Ovary (tissue), 3 donors: ENCODE measurements around the gene ANTXR1.

Experiments
- CTCF ChIP-seq, 3 donors: fragments of 450-650 bp in 2 of 3; fragments of 200-600 bp in 1 of 3; IDR thresholded peaks; one replicate each; pipeline versions ENCODE4 v1.5.1 to v1.8.0; 2016 to 2022; ENCODE audit warnings: antibody characterized with exemption in 3 of 3, mild to moderate bottlenecking in 1 of 3
- EP300 ChIP-seq: sonication (generic); formaldehyde crosslinking; IDR thresholded peaks from one replicate; pipeline ENCODE4 v1.6.1; 2017; ENCODE audit warnings: antibody characterized with exemption
- POLR2A ChIP-seq: fragments of 450-650 bp; IDR thresholded peaks from one replicate; pipeline ENCODE4 v1.6.1; 2017; ENCODE audit warnings: antibody characterized with exemption, mild to moderate bottlenecking, moderate library complexity
- donor health status: DM: no; HTN: no; CAD: no.

- TF ChIP-seq EP300 (no peak), CTCF (IDR thresholded peaks at IDR 0.05) (no peak), POLR2A (no peak)
Measured at GRCh38 chr2:69185807-69186206, 172.8 kb downstream of the ANTXR1 start.
